Vagina (tissue), 2 donors: ENCODE data around the gene ABO.

ENCODE experiments used
- POLR2A ChIP-seq, 2 donors: fragments of 450-650 bp; IDR thresholded peaks; one replicate each; pipeline ENCODE4 v1.6.1; 2017; ENCODE audit warnings: antibody characterized with exemption in 2 of 2, mild to moderate bottlenecking in 2 of 2, moderate library complexity in 2 of 2
- TF ChIP-seq, protein P1 (sequence below), 3 experiments: fragments of 450-650 bp in 2 of 3; fragments of 200-600 bp in 1 of 3; sonication (generic) in 1 of 3; IDR thresholded peaks; one replicate each; pipeline ENCODE4 v1.5.1; 2017 to 2019; ENCODE audit warnings: antibody characterized with exemption in 3 of 3, mild to moderate bottlenecking in 2 of 3, moderate library complexity in 2 of 3

DNA sequence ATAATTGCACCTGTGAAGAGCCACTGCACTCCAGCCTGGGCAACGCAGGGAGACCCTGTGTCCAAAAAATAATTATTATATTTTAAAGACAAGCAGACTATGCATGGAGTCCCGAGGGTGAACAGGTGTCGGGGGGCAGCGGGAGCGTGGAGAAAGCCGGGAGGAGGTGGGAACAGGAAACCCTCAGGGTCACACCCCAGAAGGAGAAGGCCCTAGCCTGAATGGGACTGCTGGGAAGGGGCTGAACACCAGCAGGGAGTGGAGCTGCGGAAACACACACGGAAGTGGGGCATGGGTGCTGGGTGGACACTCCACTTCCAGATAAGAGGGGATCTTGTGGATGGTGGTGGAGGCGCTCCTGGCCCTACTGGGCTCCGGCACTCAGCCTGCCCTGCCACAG lies 48.2 kb upstream of the ABO start:
- TF ChIP-seq, protein P1, sequence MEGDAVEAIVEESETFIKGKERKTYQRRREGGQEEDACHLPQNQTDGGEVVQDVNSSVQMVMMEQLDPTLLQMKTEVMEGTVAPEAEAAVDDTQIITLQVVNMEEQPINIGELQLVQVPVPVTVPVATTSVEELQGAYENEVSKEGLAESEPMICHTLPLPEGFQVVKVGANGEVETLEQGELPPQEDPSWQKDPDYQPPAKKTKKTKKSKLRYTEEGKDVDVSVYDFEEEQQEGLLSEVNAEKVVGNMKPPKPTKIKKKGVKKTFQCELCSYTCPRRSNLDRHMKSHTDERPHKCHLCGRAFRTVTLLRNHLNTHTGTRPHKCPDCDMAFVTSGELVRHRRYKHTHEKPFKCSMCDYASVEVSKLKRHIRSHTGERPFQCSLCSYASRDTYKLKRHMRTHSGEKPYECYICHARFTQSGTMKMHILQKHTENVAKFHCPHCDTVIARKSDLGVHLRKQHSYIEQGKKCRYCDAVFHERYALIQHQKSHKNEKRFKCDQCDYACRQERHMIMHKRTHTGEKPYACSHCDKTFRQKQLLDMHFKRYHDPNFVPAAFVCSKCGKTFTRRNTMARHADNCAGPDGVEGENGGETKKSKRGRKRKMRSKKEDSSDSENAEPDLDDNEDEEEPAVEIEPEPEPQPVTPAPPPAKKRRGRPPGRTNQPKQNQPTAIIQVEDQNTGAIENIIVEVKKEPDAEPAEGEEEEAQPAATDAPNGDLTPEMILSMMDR (IDR thresholded peaks at IDR 0.05), result no peak
- no peak for TF ChIP-seq POLR2A (IDR thresholded peaks at IDR 0.05)
